ENCODE measurements around the gene UNK. TPM values are rescaled to one million over a fixed set of nuclear protein-coding genes. Genes with fewer than 3 reads are reported as not detected.
A peak's percentile ranks its signal among the peaks of the same experiment; 100 is the strongest.
"Not testable (repeated sequence)": the region's sequence is repeated elsewhere in the genome, so short reads cannot be mapped to it uniquely, and the experiment has no call there.

UNK gene
- total RNA-seq, 2 experiments from 2014 or later = 33.7 to 36.1 TPM

GRCh38 chr17:75864448-75864871 is 79.9 kb downstream of the UNK start:
- no peaks in the 10 kb centered on the region for H3K36me3 ChIP-seq (ENCODE audit: insufficient read depth, low read length)
- Mint-ChIP-seq H3K4me1 (ENCODE audit: low read depth) (peaks cover 25% of the 10 kb centered on the region), H3K36me3 (ENCODE audit: low read depth) (no peaks in the 10 kb centered on the region), H3K9me3 (no peaks in the 10 kb centered on the region), H3K27me3 (no peaks in the 10 kb centered on the region), H3K27ac (peak overlapping the region; percentile 77), H3K4me3 (peak overlapping the region; percentile 59)
- ChIA-PET POLR2A (interaction anchor here (0.6 to 1.6 kb wide), 8 partner anchors 8 to 88 kb away, joined by 3 to 22 read pairs (median 5); partner anchors contain the start of genes TRIM65 and WBP2), CTCF (interaction anchor here (1.1 to 1.9 kb wide), 3 partner anchors 12 to 32 kb away, joined by 3 to 16 read pairs (median 5); partner anchors contain the start of genes TRIM47, TRIM65 and UNC13D)
- H3K9me3 ChIP-seq (ENCODE audit: control insufficient read depth in 1 of 2, insufficient read depth in 1 of 2, low read length in 2 of 2) = no peaks in the 10 kb centered on the region
- H3K27ac ChIP-seq (ENCODE audit: low read depth in 1 of 2, low read length in 2 of 2) = peak overlapping the region; percentile 31 to 68
- ATAC-seq (ENCODE audit: poor library complexity) = peak; percentile 66
- DNase-seq = peak in 5 of 14 experiments; percentile 34 to 76 (median 67)
- intact Hi-C loops (cut with DNase I, micrococcal nuclease) = no loop called here
- H3K27me3 ChIP-seq (ENCODE audit: control insufficient read depth in 1 of 2, insufficient read depth in 2 of 2, low read length in 2 of 2) = no peaks in the 10 kb centered on the region
- no peak overlapping the region for H3K4me3 ChIP-seq (ENCODE audit: low read length)
- TF ChIP-seq, protein P1, sequence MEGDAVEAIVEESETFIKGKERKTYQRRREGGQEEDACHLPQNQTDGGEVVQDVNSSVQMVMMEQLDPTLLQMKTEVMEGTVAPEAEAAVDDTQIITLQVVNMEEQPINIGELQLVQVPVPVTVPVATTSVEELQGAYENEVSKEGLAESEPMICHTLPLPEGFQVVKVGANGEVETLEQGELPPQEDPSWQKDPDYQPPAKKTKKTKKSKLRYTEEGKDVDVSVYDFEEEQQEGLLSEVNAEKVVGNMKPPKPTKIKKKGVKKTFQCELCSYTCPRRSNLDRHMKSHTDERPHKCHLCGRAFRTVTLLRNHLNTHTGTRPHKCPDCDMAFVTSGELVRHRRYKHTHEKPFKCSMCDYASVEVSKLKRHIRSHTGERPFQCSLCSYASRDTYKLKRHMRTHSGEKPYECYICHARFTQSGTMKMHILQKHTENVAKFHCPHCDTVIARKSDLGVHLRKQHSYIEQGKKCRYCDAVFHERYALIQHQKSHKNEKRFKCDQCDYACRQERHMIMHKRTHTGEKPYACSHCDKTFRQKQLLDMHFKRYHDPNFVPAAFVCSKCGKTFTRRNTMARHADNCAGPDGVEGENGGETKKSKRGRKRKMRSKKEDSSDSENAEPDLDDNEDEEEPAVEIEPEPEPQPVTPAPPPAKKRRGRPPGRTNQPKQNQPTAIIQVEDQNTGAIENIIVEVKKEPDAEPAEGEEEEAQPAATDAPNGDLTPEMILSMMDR (IDR thresholded peaks at IDR 0.05) = no peak
- H3K4me1 ChIP-seq (ENCODE audit: insufficient read depth, low read length) = peaks cover 34% of the 10 kb centered on the region

DNA sequence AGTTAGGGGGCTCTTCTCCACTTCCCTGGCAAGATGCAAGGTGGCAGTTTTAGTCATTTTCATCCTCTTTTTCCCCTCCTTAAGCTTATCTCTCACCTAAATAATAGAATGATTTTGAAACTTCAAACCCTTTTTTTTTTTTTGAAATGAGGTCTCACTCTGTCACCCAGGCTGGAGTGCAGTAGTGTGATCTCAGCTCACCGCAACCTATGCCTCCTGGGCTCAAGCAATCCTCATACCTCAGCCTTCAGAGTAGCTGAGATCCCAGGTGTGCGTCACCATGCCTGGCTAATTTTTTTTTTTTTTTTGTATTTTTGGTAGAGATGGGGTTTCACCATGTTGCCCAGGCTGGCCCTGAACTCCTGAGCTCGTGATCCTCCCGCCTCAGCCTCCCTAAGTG is 80.3 kb downstream of the UNK start:
- H3K36me3 ChIP-seq (ENCODE audit: insufficient read depth, low read length); H3K9me3 ChIP-seq (ENCODE audit: control insufficient read depth in 1 of 2, insufficient read depth in 1 of 2, low read length in 2 of 2); H3K9me3 Mint-ChIP-seq; H3K36me3 Mint-ChIP-seq (ENCODE audit: low read depth); H3K27me3 ChIP-seq (ENCODE audit: control insufficient read depth in 1 of 2, insufficient read depth in 2 of 2, low read length in 2 of 2); H3K4me3 ChIP-seq (ENCODE audit: low read length); intact Hi-C loops (cut with DNase I, micrococcal nuclease); H3K4me3 Mint-ChIP-seq; H3K27me3 Mint-ChIP-seq: not testable (repeated sequence)
- ChIA-PET CTCF (interaction anchor here (1.1 to 1.9 kb wide), 3 partner anchors 12 to 31 kb away, joined by 3 to 16 read pairs (median 5); partner anchors contain the start of genes TRIM47, TRIM65 and UNC13D), POLR2A (interaction anchor here (0.9 to 1.6 kb wide), 6 partner anchors 9 to 89 kb away, joined by 3 to 22 read pairs (median 6); partner anchors contain the start of genes TRIM65 and WBP2)
- ATAC-seq (ENCODE audit: poor library complexity) = peak; percentile 77
- peak overlapping the region; percentile 77 for H3K27ac Mint-ChIP-seq
- H3K4me1 Mint-ChIP-seq (ENCODE audit: low read depth) = peaks cover 25% of the 10 kb centered on the region
- DNase-seq = peak in 2 of 14 experiments; percentile 61 to 74
- peaks cover 34% of the 10 kb centered on the region for H3K4me1 ChIP-seq (ENCODE audit: insufficient read depth, low read length)
- peak overlapping the region; percentile 31 to 68 for H3K27ac ChIP-seq (ENCODE audit: low read depth in 1 of 2, low read length in 2 of 2)

GRCh38 chr17:75865404-75866188 is 81.0 kb downstream of the UNK start:
- H3K4me1 ChIP-seq (ENCODE audit: insufficient read depth, low read length) = peaks cover 34% of the 10 kb centered on the region
- intact Hi-C loops (cut with DNase I, micrococcal nuclease); H3K4me3 Mint-ChIP-seq: not testable (repeated sequence)

GRCh38 chr17:75868730-75869281 is 84.2 kb downstream of the UNK start:
- POLR2A ChIA-PET; ATAC-seq (ENCODE audit: poor library complexity); H3K27ac ChIP-seq (ENCODE audit: low read depth in 1 of 2, low read length in 2 of 2); H3K36me3 ChIP-seq (ENCODE audit: insufficient read depth, low read length); CTCF ChIA-PET; H3K4me3 Mint-ChIP-seq; DNase-seq; H3K27ac Mint-ChIP-seq; H3K9me3 Mint-ChIP-seq; H3K27me3 ChIP-seq (ENCODE audit: control insufficient read depth in 1 of 2, insufficient read depth in 2 of 2, low read length in 2 of 2); H3K4me3 ChIP-seq (ENCODE audit: low read length); H3K36me3 Mint-ChIP-seq (ENCODE audit: low read depth); H3K27me3 Mint-ChIP-seq; H3K9me3 ChIP-seq (ENCODE audit: control insufficient read depth in 1 of 2, insufficient read depth in 1 of 2, low read length in 2 of 2); intact Hi-C loops (cut with DNase I, micrococcal nuclease): not testable (repeated sequence)
- peaks cover 34% of the 10 kb centered on the region for H3K4me1 ChIP-seq (ENCODE audit: insufficient read depth, low read length)
- peaks cover 42% of the 10 kb centered on the region for H3K4me1 Mint-ChIP-seq (ENCODE audit: low read depth)

More at GRCh38 chr17:75865404-75866188, 81.0 kb downstream of the UNK start:
- ATAC-seq (ENCODE audit: poor library complexity); H3K36me3 ChIP-seq (ENCODE audit: insufficient read depth, low read length); H3K4me3 ChIP-seq (ENCODE audit: low read length); H3K27me3 Mint-ChIP-seq; DNase-seq; H3K9me3 Mint-ChIP-seq; H3K27me3 ChIP-seq (ENCODE audit: control insufficient read depth in 1 of 2, insufficient read depth in 2 of 2, low read length in 2 of 2); H3K36me3 Mint-ChIP-seq (ENCODE audit: low read depth); H3K9me3 ChIP-seq (ENCODE audit: control insufficient read depth in 1 of 2, insufficient read depth in 1 of 2, low read length in 2 of 2); H3K27ac ChIP-seq (ENCODE audit: low read depth in 1 of 2, low read length in 2 of 2): not testable (repeated sequence)
- CTCF ChIA-PET = interaction anchor here (1.1 to 1.9 kb wide), 4 partner anchors 11 to 31 kb away, joined by 3 to 16 read pairs (median 4); partner anchors contain the start of genes TRIM47, TRIM65 and UNC13D
- Mint-ChIP-seq H3K27ac (peak overlapping the region; percentile 77), H3K4me1 (ENCODE audit: low read depth) (peaks cover 27% of the 10 kb centered on the region)
- POLR2A ChIA-PET = interaction anchor here (0.9 to 1.6 kb wide), 5 partner anchors 10 to 89 kb away, joined by 3 to 22 read pairs (median 6); partner anchors contain the start of genes TRIM65 and WBP2

All from CD4-positive, alpha-beta T cell (primary cell).